DOHH2 (cell line): ENCODE measurements around the gene CACNA1D.

Source experiments
- H3F3A ChIP-seq: fragments of 200-600 bp; sonication (generic), shearing (Covaris generic); 2 replicates; pipeline ENCODE4 v1.6.0; 2016; ENCODE audit warnings: antibody characterized with exemption, mild to moderate bottlenecking; ENCODE audit not compliant: control insufficient read depth, insufficient read depth
- H3K27ac ChIP-seq: fragments of 200-600 bp; sonication (generic); 2 replicates; pipeline ENCODE4 v1.5.1; 2014; ENCODE audit warnings: low read depth, mild to moderate bottlenecking, low read length, moderate library complexity
- H3K27me3 ChIP-seq: fragments of 200-600 bp; sonication (generic); 2 replicates; pipeline ENCODE4 v1.6.1; 2014; ENCODE audit warnings: mild to moderate bottlenecking, low read length, mixed read lengths; ENCODE audit not compliant: control insufficient read depth
- H3K36me3 ChIP-seq: fragments of 200-600 bp; sonication (generic); 2 replicates; pipeline ENCODE4 v1.6.1; 2014; ENCODE audit warnings: mild to moderate bottlenecking, low read length, moderate library complexity, mixed read lengths; ENCODE audit not compliant: control insufficient read depth
- H3K4me1 ChIP-seq: fragments of 200-600 bp; sonication (generic); 2 replicates; pipeline ENCODE4 v1.6.1; 2014; ENCODE audit warnings: mild to moderate bottlenecking, low read length, mixed read lengths; ENCODE audit not compliant: control insufficient read depth
- H3K4me2 ChIP-seq: fragments of 200-600 bp; sonication (generic); 2 replicates; pipeline ENCODE4 v1.6.0; 2014; ENCODE audit warnings: mild to moderate bottlenecking, low read length, moderate library complexity
- H3K4me3 ChIP-seq: fragments of 200-600 bp; sonication (generic); 2 replicates; pipeline ENCODE4 v1.5.1; 2014; ENCODE audit warnings: mild to moderate bottlenecking, low read length, mixed read lengths
- H3K79me2 ChIP-seq: fragments of 200-600 bp; sonication (generic); 2 replicates; pipeline ENCODE4 v1.6.1; 2014; ENCODE audit warnings: mild to moderate bottlenecking, low read length, mixed read lengths; ENCODE audit not compliant: control insufficient read depth
- H3K9me2 ChIP-seq: fragments of 200-600 bp; sonication (generic); replicated peaks from 2 replicates; pipeline ENCODE4 v1.6.1; 2014; ENCODE audit warnings: mild to moderate bottlenecking, low read length, mixed read lengths; ENCODE audit not compliant: control insufficient read depth
- H3K9me3 ChIP-seq: fragments of 200-600 bp; sonication (generic); 2 replicates; pipeline ENCODE4 v1.6.1; 2014; ENCODE audit warnings: antibody characterized with exemption, low read length, mixed read lengths; ENCODE audit not compliant: control insufficient read depth, insufficient read depth
- H4K20me1 ChIP-seq: fragments of 200-600 bp; sonication (generic); 2 replicates; pipeline ENCODE4 v1.6.0; 2014; ENCODE audit warnings: low read depth, mild to moderate bottlenecking, antibody characterized with exemption, low read length, moderate library complexity; ENCODE audit not compliant: control insufficient read depth, insufficient read depth
- EZH2phosphoT487 ChIP-seq: fragments of 200-600 bp; sonication (generic); IDR thresholded peaks from 2 replicates; pipeline ENCODE4 v1.6.1; 2017; ENCODE audit warnings: borderline replicate concordance, mild to moderate bottlenecking, antibody characterized with exemption, low read length, moderate library complexity, mixed read lengths
- TF ChIP-seq, protein P1 (sequence below): fragments of 200-600 bp; sonication (generic); IDR thresholded peaks from one replicate; pipeline ENCODE4 v1.5.1; 2014; ENCODE audit warnings: antibody characterized with exemption, mild to moderate bottlenecking, low read depth, low read length; ENCODE audit not compliant: poor library complexity, severe bottlenecking

CACNA1D gene

DNA sequence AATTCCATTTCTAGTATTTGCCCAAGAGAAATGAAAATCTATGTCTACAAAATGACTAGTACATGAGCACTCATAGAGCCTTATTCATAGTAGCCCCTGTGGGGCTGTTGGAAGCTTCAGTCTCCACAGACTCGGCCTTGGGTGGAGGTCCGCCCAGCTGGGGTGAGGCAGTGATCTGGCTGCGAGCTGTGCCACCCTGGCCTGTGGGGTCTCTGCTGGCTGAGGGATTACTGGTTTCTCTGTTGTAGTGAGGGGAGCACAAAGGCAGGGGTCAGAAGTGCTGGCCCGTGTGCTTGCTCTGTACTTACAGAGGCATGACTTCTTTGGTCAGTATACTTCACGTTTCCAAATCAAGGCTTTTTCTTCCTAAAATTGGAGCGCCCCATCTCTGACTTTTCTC, 193.7 kb downstream of the CACNA1D start:
- Histone ChIP-seq H3K9me2 (no peaks in the 10 kb centered on the region), H3K27ac (no peak overlapping the region), H3K4me2 (no peak overlapping the region), H3F3A (no peaks in the 10 kb centered on the region), H3K36me3 (no peaks in the 10 kb centered on the region), H3K79me2 (no peaks in the 10 kb centered on the region), H3K4me3 (no peak overlapping the region), H3K27me3 (peaks cover 7% of the 10 kb centered on the region), H3K4me1 (no peaks in the 10 kb centered on the region), H4K20me1 (no peaks in the 10 kb centered on the region), H3K9me3 (no peaks in the 10 kb centered on the region)
- TF ChIP-seq EZH2phosphoT487: no peak
- TF ChIP-seq, protein P1, sequence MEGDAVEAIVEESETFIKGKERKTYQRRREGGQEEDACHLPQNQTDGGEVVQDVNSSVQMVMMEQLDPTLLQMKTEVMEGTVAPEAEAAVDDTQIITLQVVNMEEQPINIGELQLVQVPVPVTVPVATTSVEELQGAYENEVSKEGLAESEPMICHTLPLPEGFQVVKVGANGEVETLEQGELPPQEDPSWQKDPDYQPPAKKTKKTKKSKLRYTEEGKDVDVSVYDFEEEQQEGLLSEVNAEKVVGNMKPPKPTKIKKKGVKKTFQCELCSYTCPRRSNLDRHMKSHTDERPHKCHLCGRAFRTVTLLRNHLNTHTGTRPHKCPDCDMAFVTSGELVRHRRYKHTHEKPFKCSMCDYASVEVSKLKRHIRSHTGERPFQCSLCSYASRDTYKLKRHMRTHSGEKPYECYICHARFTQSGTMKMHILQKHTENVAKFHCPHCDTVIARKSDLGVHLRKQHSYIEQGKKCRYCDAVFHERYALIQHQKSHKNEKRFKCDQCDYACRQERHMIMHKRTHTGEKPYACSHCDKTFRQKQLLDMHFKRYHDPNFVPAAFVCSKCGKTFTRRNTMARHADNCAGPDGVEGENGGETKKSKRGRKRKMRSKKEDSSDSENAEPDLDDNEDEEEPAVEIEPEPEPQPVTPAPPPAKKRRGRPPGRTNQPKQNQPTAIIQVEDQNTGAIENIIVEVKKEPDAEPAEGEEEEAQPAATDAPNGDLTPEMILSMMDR: no peak

DNA sequence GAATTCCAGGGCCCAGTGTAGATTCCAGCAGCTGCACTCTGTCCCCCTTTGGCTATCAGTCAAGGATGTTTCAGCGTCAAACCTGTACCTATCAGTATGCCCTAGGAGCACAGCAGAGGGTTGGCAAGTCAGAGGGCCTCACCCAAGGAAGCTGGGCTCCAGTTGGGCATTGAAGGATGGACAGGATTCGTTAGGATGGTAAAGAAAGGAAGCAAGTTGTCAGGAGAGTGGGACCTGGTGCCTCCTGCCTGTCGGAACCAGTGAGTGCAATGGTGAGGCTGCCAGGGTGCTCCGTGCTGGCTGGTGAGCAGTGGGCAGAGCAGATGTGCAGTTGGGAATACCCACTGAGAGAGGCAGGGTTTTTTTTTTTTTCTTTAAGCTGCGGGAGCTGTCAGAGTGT, 194.6 kb downstream of the CACNA1D start:
- H3K9me2 ChIP-seq: no peaks in the 10 kb centered on the region
- TF ChIP-seq EZH2phosphoT487: no peak
- TF ChIP-seq, protein P1: no peak
- peaks cover 8% of the 10 kb centered on the region; the same call in 1 of the 2 replicates for H3K27me3 ChIP-seq
- H3K9me3 ChIP-seq: no peaks in the 10 kb centered on the region
- H3K4me2 ChIP-seq: no peak overlapping the region
- H3K27ac ChIP-seq: no peak overlapping the region
- H4K20me1 ChIP-seq: no peaks in the 10 kb centered on the region
- no peaks in the 10 kb centered on the region for H3K79me2 ChIP-seq
- H3K36me3 ChIP-seq: no peaks in the 10 kb centered on the region
- no peaks in the 10 kb centered on the region for H3K4me1 ChIP-seq
- no peaks in the 10 kb centered on the region for H3F3A ChIP-seq
- H3K4me3 ChIP-seq: no peak overlapping the region

DNA sequence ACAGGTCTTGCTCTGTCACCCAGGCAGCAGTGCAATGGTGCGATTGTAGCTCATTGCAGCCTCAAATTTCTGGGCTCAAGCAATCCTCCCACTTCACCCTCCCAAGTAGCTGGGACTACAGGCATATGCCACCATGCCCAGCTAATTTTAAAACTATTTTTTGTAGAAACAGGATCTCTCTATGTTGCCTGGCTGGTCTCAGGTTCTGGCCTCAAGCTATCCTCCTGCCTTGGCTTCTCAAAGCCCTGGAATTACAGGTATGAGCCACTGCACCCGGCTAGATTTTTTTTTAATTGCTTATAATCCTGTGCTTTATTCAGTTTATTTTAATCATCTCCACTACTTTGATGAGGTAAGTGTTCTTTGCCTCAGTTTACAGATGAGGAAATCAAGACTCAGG, 195.3 kb downstream of the CACNA1D start:
- Histone ChIP-seq H3K9me3 (no peaks in the 10 kb centered on the region), H3K4me2 (no peak overlapping the region), H3K27ac (no peak overlapping the region), H3K4me3 (no peak overlapping the region), H3K27me3 (peaks cover 12% of the 10 kb centered on the region; the same call in 1 of the 2 replicates), H4K20me1 (no peaks in the 10 kb centered on the region), H3K79me2 (no peaks in the 10 kb centered on the region), H3K36me3 (no peaks in the 10 kb centered on the region), H3K9me2 (no peaks in the 10 kb centered on the region), H3F3A (no peaks in the 10 kb centered on the region), H3K4me1 (no peaks in the 10 kb centered on the region)
- TF ChIP-seq, protein P1: no peak
- no peak for TF ChIP-seq EZH2phosphoT487

DNA sequence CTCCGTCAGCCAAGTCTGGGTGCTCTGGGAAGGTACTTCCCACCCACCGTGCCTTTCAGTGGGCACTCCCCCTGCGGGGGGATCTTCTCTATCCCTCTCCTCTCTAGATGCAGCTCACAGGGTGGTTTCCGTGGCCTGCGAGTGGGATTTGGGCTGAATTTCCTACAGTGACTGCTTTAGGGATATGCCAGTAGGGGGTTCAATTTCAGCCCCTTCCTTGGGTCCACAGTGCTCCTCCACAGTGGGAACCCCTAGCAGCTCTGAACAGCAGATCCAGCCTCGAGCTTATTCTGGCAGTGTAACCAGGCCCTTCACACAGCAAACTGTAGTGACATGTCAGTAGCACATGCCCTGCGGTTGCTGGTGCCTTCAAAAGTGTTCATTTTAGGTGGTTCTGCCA, 196.1 kb downstream of the CACNA1D start:
- no peaks in the 10 kb centered on the region for H3K9me2 ChIP-seq

More for the DNA sequence above, 196.1 kb downstream of the CACNA1D start:
- Histone ChIP-seq H3K4me3 (no peak overlapping the region), H4K20me1 (no peaks in the 10 kb centered on the region), H3K4me1 (no peaks in the 10 kb centered on the region), H3K79me2 (no peaks in the 10 kb centered on the region), H3K27me3 (peaks cover 12% of the 10 kb centered on the region; the same call in 1 of the 2 replicates), H3K36me3 (no peaks in the 10 kb centered on the region), H3K27ac (no peak overlapping the region), H3K9me3 (no peaks in the 10 kb centered on the region), H3F3A (no peaks in the 10 kb centered on the region), H3K4me2 (no peak overlapping the region)
- no peak for TF ChIP-seq EZH2phosphoT487
- TF ChIP-seq, protein P1: no peak
